Jurkat, Clone E6-1 (cell line): Measurements from ENCODE around the gene PRKG2. TPM values are rescaled to one million over a fixed set of nuclear protein-coding genes. Genes with fewer than 3 reads are reported as not detected.
A peak's percentile ranks its signal among the peaks of the same experiment; 100 is the strongest.
"Not testable (repeated sequence)": the region's sequence is repeated elsewhere in the genome, so short reads cannot be mapped to it uniquely, and the experiment has no call there.

Source experiments
- DNase-seq: peaks from one replicate; pipeline ENCODE4 v3.0.0-alpha.2; 2011; ENCODE audit warnings: low read depth, low spot score
- H3K4me3 ChIP-seq: 2 replicates; pipeline ENCODE4 v1.5.1; 2011; ENCODE audit warnings: mild to moderate bottlenecking, low read length, control low read depth, moderate library complexity
- polyA plus RNA-seq: library from polyadenylated mRNA; unstranded; fragments of >200 nt; gene quantifications from one replicate; pipeline ENCODE4 v1.2.1, GENCODE V29; 2012; ENCODE audit warnings: missing spikeins; ENCODE audit not compliant: insufficient read length, insufficient read depth

The PRKG2 gene
- 5.7 TPM for polyA plus RNA-seq

GRCh38 chr4:81214881-81215868 is at the start of gene PRKG2:
Gene PRKG2, minus strand, starts transcription at chr4:81215222. Its CDS starts 10,175 bp downstream, at chr4:81205047.
- H3K4me3 ChIP-seq = peak within 1 kb of the TSS; percentile 9
- no peak for DNase-seq

GRCh38 chr4:81260443-81261101 is 45.5 kb upstream of the PRKG2 start:
- DNase-seq = no peak
- H3K4me3 ChIP-seq = no peak overlapping the region

- H3K4me3 ChIP-seq = no peak overlapping the region
- no peak for DNase-seq
Observed at GRCh38 chr4:81258841-81259550, 44.0 kb upstream of the PRKG2 start.

GRCh38 chr4:81257816-81258215 is 42.8 kb upstream of the PRKG2 start:
- peak; percentile 37 for DNase-seq
- no peak overlapping the region for H3K4me3 ChIP-seq

GRCh38 chr4:81257021-81257420 is 42.0 kb upstream of the PRKG2 start:
- no peak for DNase-seq
- no peak overlapping the region for H3K4me3 ChIP-seq

- no peak overlapping the region for H3K4me3 ChIP-seq
- DNase-seq = no peak
Observed at GRCh38 chr4:81256059-81256970, 41.3 kb upstream of the PRKG2 start.

GRCh38 chr4:81255524-81255923 is 40.5 kb upstream of the PRKG2 start:
- no peak for DNase-seq
- H3K4me3 ChIP-seq = no peak overlapping the region

GRCh38 chr4:81250430-81250829 is 35.4 kb upstream of the PRKG2 start:
- H3K4me3 ChIP-seq = no peak overlapping the region
- no peak for DNase-seq

GRCh38 chr4:81245218-81246009 is 30.4 kb upstream of the PRKG2 start:
- DNase-seq = no peak
- H3K4me3 ChIP-seq = no peak overlapping the region

GRCh38 chr4:81237791-81238190 is 22.8 kb upstream of the PRKG2 start:
- no peak for DNase-seq
- H3K4me3 ChIP-seq = no peak overlapping the region

- H3K4me3 ChIP-seq = no peak overlapping the region
- no peak for DNase-seq
Observed at GRCh38 chr4:81235982-81236749, 21.1 kb upstream of the PRKG2 start.

- no peak overlapping the region for H3K4me3 ChIP-seq
- no peak for DNase-seq
Observed at GRCh38 chr4:81227968-81228367, 12.9 kb upstream of the PRKG2 start.

GRCh38 chr4:81227138-81227537 is 12.1 kb upstream of the PRKG2 start:
- DNase-seq = no peak
- H3K4me3 ChIP-seq = no peak overlapping the region

GRCh38 chr4:81225252-81225651 is 10.2 kb upstream of the PRKG2 start:
- no peak for DNase-seq
- H3K4me3 ChIP-seq = no peak overlapping the region

- H3K4me3 ChIP-seq, DNase-seq: not testable (repeated sequence)
Observed at GRCh38 chr4:81222082-81222472, 7.1 kb upstream of the PRKG2 start.

GRCh38 chr4:81221303-81222081 is 6.5 kb upstream of the PRKG2 start:
- no peak overlapping the region for H3K4me3 ChIP-seq
- DNase-seq = no peak
